PFSK-1 (cell line): ENCODE measurements around the gene OTUD3.

ENCODE experiments used
- POLR2AphosphoS5 ChIP-seq: IDR thresholded peaks from 2 replicates; pipeline ENCODE4 v1.6.1; 2012; ENCODE audit warnings: low read depth, mild to moderate bottlenecking, control low read depth, low read length, moderate library complexity
- REST ChIP-seq, 2 experiments: IDR thresholded peaks; 2 replicates each; pipeline versions ENCODE4 v1.6.1 to v1.8.0; 2011 to 2012; ENCODE audit warnings: low read depth in 2 of 2, low read length in 2 of 2, control low read depth in 1 of 2, inconsistent platforms in 1 of 2, mild to moderate bottlenecking in 1 of 2, moderate library complexity in 1 of 2; ENCODE audit not compliant: insufficient read depth in 1 of 2

- TF ChIP-seq POLR2AphosphoS5 (no peak), REST (IDR thresholded peaks at IDR 0.05; ENCODE audit: insufficient read depth in 1 of 2, low read depth in 2 of 2, low read length in 2 of 2) (no peak)
Observed at GRCh38 chr1:19837866-19838265, 44.3 kb upstream of the OTUD3 start.
